T47D (cell line): ENCODE results near the gene CD200.

Source experiments
- DNase-seq, 2 experiments: peaks; one replicate each; pipeline versions ENCODE4 v3.0.0 to v3.0.0-alpha.2; 2011 to 2012; ENCODE audit warnings: low read depth in 1 of 2, low spot score in 1 of 2
- JUND ChIP-seq: IDR thresholded peaks from 2 replicates; pipeline ENCODE4 v1.6.1; 2012; ENCODE audit warnings: low read depth
- in situ Hi-C: cut with HindIII; loops from 2 replicates; pipeline ENCODE4 v1.10.0; 2016; ENCODE audit warnings: low sequenced_read_pairs, low pct_unique_long_range_greater_than_20kb

The CD200 gene

GRCh38 chr3:112353365-112353764 is 20.4 kb downstream of the CD200 start:
- in situ Hi-C loops: no loop called here
- DNase-seq: no peak
- TF ChIP-seq JUND: no peak

- TF ChIP-seq JUND: no peak
- in situ Hi-C loops: no loop called here
- DNase-seq: no peak
Observed at GRCh38 chr3:112354642-112355306, 21.8 kb downstream of the CD200 start.

GRCh38 chr3:112355307-112355687 is 22.3 kb downstream of the CD200 start:
- in situ Hi-C loops: no loop called here
- TF ChIP-seq JUND: no peak
- DNase-seq: no peak

GRCh38 chr3:112357930-112358780 is 25.2 kb downstream of the CD200 start:
- in situ Hi-C loops: no loop called here
- TF ChIP-seq JUND: no peak

GRCh38 chr3:112360561-112360960 is 27.6 kb downstream of the CD200 start:
- peak in 1 of 2 experiments; percentile 5 for DNase-seq
- in situ Hi-C loops: no loop called here
- no peak for TF ChIP-seq JUND

More at GRCh38 chr3:112357930-112358780, 25.2 kb downstream of the CD200 start:
- DNase-seq: peak in 1 of 2 experiments; percentile 12

- TF ChIP-seq JUND: no peak
- no peak for DNase-seq
- in situ Hi-C loops: no loop called here
Observed at GRCh38 chr3:112362221-112362620, 29.3 kb downstream of the CD200 start.

GRCh38 chr3:112364291-112364690 is 31.3 kb downstream of the CD200 start:
- no peak for DNase-seq
- in situ Hi-C loops: no loop called here
- no peak for TF ChIP-seq JUND

- in situ Hi-C loops: no loop called here
- TF ChIP-seq JUND: no peak
- no peak for DNase-seq
Observed at GRCh38 chr3:112365035-112365434, 32.1 kb downstream of the CD200 start.

GRCh38 chr3:112365636-112366035 is 32.7 kb downstream of the CD200 start:
- DNase-seq: no peak
- in situ Hi-C loops: no loop called here
- no peak for TF ChIP-seq JUND

- TF ChIP-seq JUND: no peak
- no peak for DNase-seq
- in situ Hi-C loops: no loop called here
Observed at GRCh38 chr3:112366522-112366921, 33.6 kb downstream of the CD200 start.

- DNase-seq: no peak
- in situ Hi-C loops: no loop called here
- no peak for TF ChIP-seq JUND
Observed at GRCh38 chr3:112371569-112371968, 38.6 kb downstream of the CD200 start.

- TF ChIP-seq JUND: no peak
- in situ Hi-C loops: no loop called here
- DNase-seq: no peak
Observed at GRCh38 chr3:112372396-112372795, 39.4 kb downstream of the CD200 start.

- DNase-seq: no peak
- in situ Hi-C loops: no loop called here
- TF ChIP-seq JUND: no peak
Observed at GRCh38 chr3:112373476-112373875, 40.5 kb downstream of the CD200 start.
